NCI-H2029 treated with DMSO at 0.1 percent for 48 hours (cell line): Measurements from ENCODE around the gene FLVCR1.
"Not testable (repeated sequence)": the region's sequence is repeated elsewhere in the genome, so short reads cannot be mapped to it uniquely, and the experiment has no call there.

Source experiments
- DNase-seq: peaks from one replicate; lab custom pipeline; 2025; lab: John Stamatoyannopoulos, UW

FLVCR1 gene

GRCh38 chr1:212860713-212861581 is 2.9 kb downstream of the FLVCR1 start:
- DNase-seq = no peak

GRCh38 chr1:212862111-212862690 is 4.1 kb downstream of the FLVCR1 start:
- no peak for DNase-seq

- not testable (repeated sequence) for DNase-seq
Measured at GRCh38 chr1:212863345-212863744, 5.3 kb downstream of the FLVCR1 start.

- DNase-seq = no peak
Measured at GRCh38 chr1:212864201-212864600, 6.1 kb downstream of the FLVCR1 start.

- no peak for DNase-seq
Measured at GRCh38 chr1:212867192-212867591, 9.1 kb downstream of the FLVCR1 start.

GRCh38 chr1:212871976-212872375 is 13.9 kb downstream of the FLVCR1 start:
- DNase-seq = no peak

GRCh38 chr1:212873518-212873917 is 15.4 kb downstream of the FLVCR1 start:
- no peak for DNase-seq

- no peak for DNase-seq
Measured at GRCh38 chr1:212878418-212878817, 20.3 kb downstream of the FLVCR1 start.

- no peak for DNase-seq
Measured at GRCh38 chr1:212879947-212880690, 22.0 kb downstream of the FLVCR1 start.

- DNase-seq = no peak
Measured at GRCh38 chr1:212884592-212884991, 26.5 kb downstream of the FLVCR1 start.

GRCh38 chr1:212892108-212892507 is 34.0 kb downstream of the FLVCR1 start:
- no peak for DNase-seq

- no peak for DNase-seq
Measured at GRCh38 chr1:212899845-212900244, 41.8 kb downstream of the FLVCR1 start.

- no peak for DNase-seq
Measured at GRCh38 chr1:212901290-212901689, 43.2 kb downstream of the FLVCR1 start.

GRCh38 chr1:212902054-212902453 is 44.0 kb downstream of the FLVCR1 start:
- DNase-seq = no peak

GRCh38 chr1:212903664-212904063 is 45.6 kb downstream of the FLVCR1 start:
- no peak for DNase-seq

GRCh38 chr1:212908071-212908470 is 50.0 kb downstream of the FLVCR1 start:
- DNase-seq = not testable (repeated sequence)

- no peak for DNase-seq
Measured at GRCh38 chr1:212908971-212909370, 50.9 kb downstream of the FLVCR1 start.

- no peak for DNase-seq
Measured at GRCh38 chr1:212909652-212910063, 51.6 kb downstream of the FLVCR1 start.

- not testable (repeated sequence) for DNase-seq
Measured at GRCh38 chr1:212910213-212910612, 52.1 kb downstream of the FLVCR1 start.

- not testable (repeated sequence) for DNase-seq
Measured at GRCh38 chr1:212913638-212914037, 55.6 kb downstream of the FLVCR1 start.

- DNase-seq = not testable (repeated sequence)
Measured at GRCh38 chr1:212914110-212914509, 56.0 kb downstream of the FLVCR1 start.

GRCh38 chr1:212914789-212915188 is 56.7 kb downstream of the FLVCR1 start:
- DNase-seq = no peak
